ENCODE measurements around the gene QTRT2. TPM values are rescaled to one million over a fixed set of nuclear protein-coding genes. Genes with fewer than 3 reads are reported as not detected.

The QTRT2 gene
- total RNA-seq, 1 experiment from 2014 or later = 44.3 TPM

DNA sequence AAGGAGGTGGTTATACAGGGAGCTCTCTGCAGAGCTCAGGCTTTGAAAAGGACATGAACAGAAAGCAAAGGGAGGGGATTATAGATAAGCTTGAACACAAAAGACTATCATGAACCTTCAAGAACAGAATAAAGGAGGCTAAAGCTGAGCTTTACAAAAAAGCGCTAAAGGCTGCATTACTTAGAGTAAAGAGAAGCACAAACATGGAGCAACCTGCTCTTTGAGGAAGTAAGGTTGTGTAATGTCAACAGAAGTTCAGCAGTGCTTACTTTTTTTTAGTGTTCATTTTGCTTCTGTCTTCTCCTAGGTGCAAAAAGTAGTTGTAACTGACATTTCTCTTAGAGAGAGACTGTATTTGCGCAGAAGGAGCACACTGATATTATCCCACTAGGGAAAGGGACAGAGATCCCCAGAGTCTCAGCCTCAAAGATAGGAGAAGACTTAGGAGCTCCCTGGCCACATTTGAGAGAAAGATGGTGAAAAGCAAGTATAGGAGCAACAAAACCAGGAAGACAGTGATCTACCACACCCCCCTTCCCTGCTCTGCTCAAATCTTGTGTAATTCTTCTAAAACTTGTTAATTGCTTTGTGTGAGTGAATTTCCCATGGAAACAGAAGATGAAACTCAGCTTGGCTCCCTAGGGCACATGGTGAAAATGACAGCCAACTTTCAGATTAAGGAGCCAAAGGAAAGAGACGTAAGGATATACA, 54.7 kb downstream of the QTRT2 start:
- BruUV-seq (replicated peaks) = no TSS peak
- TF ChIP-seq CTCF (IDR thresholded peaks at IDR 0.05; ENCODE audit: unreplicated experiment) = no peak
- H3K27me3 Mint-ChIP-seq (ENCODE audit: unreplicated experiment) = peaks cover 29% of the 10 kb centered on the region
- DNase-seq = no peak
- H3K27ac Mint-ChIP-seq (ENCODE audit: unreplicated experiment) = no peak overlapping the region
- no peak overlapping the region for H3K4me3 Mint-ChIP-seq (ENCODE audit: low read depth, unreplicated experiment)
- CTCF ChIA-PET = no interaction called here
- intact Hi-C loops (cut with micrococcal nuclease; ENCODE audit: unreplicated experiment) = no loop called here
- no peaks in the 10 kb centered on the region for H3K9me3 Mint-ChIP-seq (ENCODE audit: low read depth, unreplicated experiment)
- no peaks in the 10 kb centered on the region for H3K36me3 Mint-ChIP-seq (ENCODE audit: insufficient read depth, unreplicated experiment)
- no peaks in the 10 kb centered on the region for H3K4me1 Mint-ChIP-seq (ENCODE audit: low read depth, unreplicated experiment)

- Mint-ChIP-seq H3K4me1 (ENCODE audit: low read depth, unreplicated experiment) (no peaks in the 10 kb centered on the region), H3K27me3 (ENCODE audit: unreplicated experiment) (peaks cover 29% of the 10 kb centered on the region), H3K27ac (ENCODE audit: unreplicated experiment) (no peak overlapping the region), H3K36me3 (ENCODE audit: insufficient read depth, unreplicated experiment) (no peaks in the 10 kb centered on the region), H3K4me3 (ENCODE audit: low read depth, unreplicated experiment) (no peak overlapping the region), H3K9me3 (ENCODE audit: low read depth, unreplicated experiment) (no peaks in the 10 kb centered on the region)
- BruUV-seq (replicated peaks) = no TSS peak
- CTCF ChIA-PET = no interaction called here
- DNase-seq = no peak
- intact Hi-C loops (cut with micrococcal nuclease; ENCODE audit: unreplicated experiment) = no loop called here
- TF ChIP-seq CTCF (IDR thresholded peaks at IDR 0.05; ENCODE audit: unreplicated experiment) = no peak
Measured at GRCh38 chr3:114112696-114113095, 56.2 kb downstream of the QTRT2 start.

GRCh38 chr3:114114719-114115118, 58.2 kb downstream of the QTRT2 start:
- peaks cover 22% of the 10 kb centered on the region for H3K27me3 Mint-ChIP-seq (ENCODE audit: unreplicated experiment)
- CTCF ChIA-PET = no interaction called here
- no peak for DNase-seq
- intact Hi-C loops (cut with micrococcal nuclease; ENCODE audit: unreplicated experiment) = no loop called here
- no peak overlapping the region for H3K4me3 Mint-ChIP-seq (ENCODE audit: low read depth, unreplicated experiment)
- no peak overlapping the region for H3K27ac Mint-ChIP-seq (ENCODE audit: unreplicated experiment)
- no peaks in the 10 kb centered on the region for H3K36me3 Mint-ChIP-seq (ENCODE audit: insufficient read depth, unreplicated experiment)
- no peak for TF ChIP-seq CTCF (IDR thresholded peaks at IDR 0.05; ENCODE audit: unreplicated experiment)
- H3K4me1 Mint-ChIP-seq (ENCODE audit: low read depth, unreplicated experiment) = no peaks in the 10 kb centered on the region
- no peaks in the 10 kb centered on the region for H3K9me3 Mint-ChIP-seq (ENCODE audit: low read depth, unreplicated experiment)
- no TSS peak for BruUV-seq (replicated peaks)

GRCh38 chr3:114115143-114115542, 58.6 kb downstream of the QTRT2 start:
- no peak for TF ChIP-seq CTCF (IDR thresholded peaks at IDR 0.05; ENCODE audit: unreplicated experiment)
- H3K36me3 Mint-ChIP-seq (ENCODE audit: insufficient read depth, unreplicated experiment) = no peaks in the 10 kb centered on the region
- no peak for DNase-seq
- no peaks in the 10 kb centered on the region for H3K9me3 Mint-ChIP-seq (ENCODE audit: low read depth, unreplicated experiment)
- no peaks in the 10 kb centered on the region for H3K4me1 Mint-ChIP-seq (ENCODE audit: low read depth, unreplicated experiment)
- H3K27ac Mint-ChIP-seq (ENCODE audit: unreplicated experiment) = no peak overlapping the region
- peaks cover 17% of the 10 kb centered on the region for H3K27me3 Mint-ChIP-seq (ENCODE audit: unreplicated experiment)
- CTCF ChIA-PET = no interaction called here
- H3K4me3 Mint-ChIP-seq (ENCODE audit: low read depth, unreplicated experiment) = no peak overlapping the region
- BruUV-seq (replicated peaks) = no TSS peak
- intact Hi-C loops (cut with micrococcal nuclease; ENCODE audit: unreplicated experiment) = no loop called here
